ENCODE data around the gene SRGAP1.
"Not testable (repeated sequence)": the region's sequence is repeated elsewhere in the genome, so short reads cannot be mapped to it uniquely, and the experiment has no call there.

The SRGAP1 gene

GRCh38 chr12:63841011-63841410 is 3.5 kb upstream of the SRGAP1 start:
- no peak for DNase-seq

GRCh38 chr12:63841571-63841970 is 2.9 kb upstream of the SRGAP1 start:
- no peak for DNase-seq

GRCh38 chr12:63842750-63843149 is 1.8 kb upstream of the SRGAP1 start:
- DNase-seq = not testable (repeated sequence)

- DNase-seq = no peak
These were observed 1.2 kb upstream of the SRGAP1 start for GRCh38 chr12:63843254-63843720.

- peak; percentile 79 to 86 for DNase-seq
These were observed 644 bp upstream of the SRGAP1 start for GRCh38 chr12:63843721-63844390.

GRCh38 chr12:63845726-63846125 is 1.2 kb downstream of the SRGAP1 start:
- peak; percentile 6 to 12 for DNase-seq

GRCh38 chr12:63846238-63846967 is 1.9 kb downstream of the SRGAP1 start:
- no peak for DNase-seq

GRCh38 chr12:63848450-63848849 is 4.0 kb downstream of the SRGAP1 start:
- no peak for DNase-seq

GRCh38 chr12:63849106-63849620 is 4.7 kb downstream of the SRGAP1 start:
- DNase-seq = no peak

GRCh38 chr12:63849641-63850040 is 5.1 kb downstream of the SRGAP1 start:
- no peak for DNase-seq

GRCh38 chr12:63853978-63854377 is 9.5 kb downstream of the SRGAP1 start:
- no peak for DNase-seq

- no peak for DNase-seq
These were observed 10.8 kb downstream of the SRGAP1 start for GRCh38 chr12:63855299-63855698.

GRCh38 chr12:63857771-63858670 is 13.5 kb downstream of the SRGAP1 start:
- no peak for DNase-seq

- DNase-seq = not testable (repeated sequence)
These were observed 15.4 kb downstream of the SRGAP1 start for GRCh38 chr12:63859880-63860279.

GRCh38 chr12:63862187-63862968 is 17.9 kb downstream of the SRGAP1 start:
- no peak for DNase-seq

GRCh38 chr12:63862969-63863230 is 18.4 kb downstream of the SRGAP1 start:
- no peak for DNase-seq

- DNase-seq = no peak
These were observed 19.4 kb downstream of the SRGAP1 start for GRCh38 chr12:63863658-63864453.

- DNase-seq = no peak
These were observed 19.9 kb downstream of the SRGAP1 start for GRCh38 chr12:63864454-63864706.

- DNase-seq = no peak
These were observed 20.9 kb downstream of the SRGAP1 start for GRCh38 chr12:63865448-63865847.

GRCh38 chr12:63867053-63867452 is 22.6 kb downstream of the SRGAP1 start:
- DNase-seq = no peak

GRCh38 chr12:63869656-63870055 is 25.2 kb downstream of the SRGAP1 start:
- no peak for DNase-seq

GRCh38 chr12:63870838-63871237 is 26.3 kb downstream of the SRGAP1 start:
- no peak for DNase-seq
